ENCODE results near the gene DPAGT1.

DNA sequence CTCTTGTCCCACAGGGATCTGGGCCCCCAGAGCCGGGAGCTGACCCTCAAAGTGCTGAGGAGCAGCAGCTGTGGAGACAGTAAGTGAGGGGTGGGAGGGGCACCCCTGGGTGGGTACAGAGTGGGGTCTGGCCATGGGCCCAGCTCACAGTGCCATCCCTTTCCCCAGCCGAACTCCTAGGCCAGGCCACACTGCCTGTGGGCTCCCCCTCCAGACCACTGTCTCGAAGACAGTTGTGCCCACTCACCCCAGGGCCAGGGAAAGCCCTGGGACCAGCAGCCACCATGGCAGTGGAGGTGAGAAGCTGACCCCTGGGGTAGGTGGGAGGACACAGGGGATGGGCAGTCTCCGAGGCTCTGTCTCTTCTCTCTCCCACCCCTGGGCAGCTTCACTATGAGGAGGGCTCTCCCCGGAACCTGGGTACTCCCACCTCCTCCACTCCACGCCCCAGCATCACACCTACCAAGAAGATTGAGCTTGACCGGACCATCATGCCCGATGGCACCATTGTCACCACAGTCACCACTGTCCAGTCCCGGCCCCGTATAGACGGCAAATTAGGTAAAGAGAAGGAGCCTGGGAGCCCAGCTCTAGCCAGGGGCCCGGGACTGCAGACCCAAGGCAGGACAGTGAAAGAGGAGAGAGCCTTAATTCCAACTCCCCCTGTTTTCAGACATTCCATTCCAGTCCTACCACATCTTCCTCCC is 10.8 kb upstream of the DPAGT1 start:
- no peak for TF ChIP-seq POLR2A (IDR thresholded peaks at IDR 0.05)
- TF ChIP-seq, protein P1, sequence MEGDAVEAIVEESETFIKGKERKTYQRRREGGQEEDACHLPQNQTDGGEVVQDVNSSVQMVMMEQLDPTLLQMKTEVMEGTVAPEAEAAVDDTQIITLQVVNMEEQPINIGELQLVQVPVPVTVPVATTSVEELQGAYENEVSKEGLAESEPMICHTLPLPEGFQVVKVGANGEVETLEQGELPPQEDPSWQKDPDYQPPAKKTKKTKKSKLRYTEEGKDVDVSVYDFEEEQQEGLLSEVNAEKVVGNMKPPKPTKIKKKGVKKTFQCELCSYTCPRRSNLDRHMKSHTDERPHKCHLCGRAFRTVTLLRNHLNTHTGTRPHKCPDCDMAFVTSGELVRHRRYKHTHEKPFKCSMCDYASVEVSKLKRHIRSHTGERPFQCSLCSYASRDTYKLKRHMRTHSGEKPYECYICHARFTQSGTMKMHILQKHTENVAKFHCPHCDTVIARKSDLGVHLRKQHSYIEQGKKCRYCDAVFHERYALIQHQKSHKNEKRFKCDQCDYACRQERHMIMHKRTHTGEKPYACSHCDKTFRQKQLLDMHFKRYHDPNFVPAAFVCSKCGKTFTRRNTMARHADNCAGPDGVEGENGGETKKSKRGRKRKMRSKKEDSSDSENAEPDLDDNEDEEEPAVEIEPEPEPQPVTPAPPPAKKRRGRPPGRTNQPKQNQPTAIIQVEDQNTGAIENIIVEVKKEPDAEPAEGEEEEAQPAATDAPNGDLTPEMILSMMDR (IDR thresholded peaks at IDR 0.05) = no peak
